K562 (cell line): ENCODE data around the gene CCSER2. TPM values are rescaled to one million over a fixed set of nuclear protein-coding genes. Genes with fewer than 3 reads are reported as not detected.

Experiments used
- CBFA2T2 ChIP-seq: fragments of 450-650 bp; conservative IDR thresholded peaks from 2 replicates; pipeline ENCODE4 v1.6.1; 2017; ENCODE audit warnings: mild to moderate bottlenecking
- NR1H2 ChIP-seq: sonication (generic); formaldehyde crosslinking; IDR thresholded peaks from 2 replicates; pipeline ENCODE4 v1.4.0; 2020; ENCODE audit warnings: mild to moderate bottlenecking, missing genetic modification reagents
- PTBP1 ChIP-seq: fragments of 200-400 bp; formaldehyde crosslinking; IDR thresholded peaks from 2 replicates; pipeline ENCODE4 v1.6.1; 2017; ENCODE audit warnings: low read depth, low read length
- ZKSCAN3 ChIP-seq: fragments of 250-450 bp; sonication (Bioruptor Pico); IDR thresholded peaks from 2 replicates; pipeline ENCODE4 v1.4.0; 2020
- ZNF41 ChIP-seq: fragments of 250-450 bp; sonication (Bioruptor Pico); conservative IDR thresholded peaks from 2 replicates; pipeline ENCODE4 v1.4.0; 2020; ENCODE audit warnings: mild to moderate bottlenecking
- polyA plus RNA-seq, 8 experiments: library from polyadenylated mRNA; depleted of rRNA in 4 of 8; stranded (reverse) in 5 of 8; unstranded in 3 of 8; fragments of >200 nt; fragmentation: Nextera tagmentation in 2 of 8; fragmentation: Illumina TruSeq in 1 of 8; extraction: Ambion mirVana in 2 of 8; extraction: Trizol in 1 of 8; gene quantifications; 2 replicates each; pipeline versions ENCODE4 v1.2.1 to v1.2.3, GENCODE V29; 2011 to 2014; ENCODE audit warnings: inconsistent platforms in 1 of 8, missing spikeins in 1 of 8
- total RNA-seq, 7 experiments: library from RNA; depleted of rRNA in 6 of 7; stranded (reverse); fragments of >200 nt in 6 of 7; fragmentation: Illumina TruSeq in 2 of 7; extraction: Trizol in 2 of 7; gene quantifications; 2 replicates each; pipeline versions ENCODE4 v1.2.1 to v1.2.3, GENCODE V29; 2011 to 2021; ENCODE audit warnings: low replicate concordance in 1 of 7
- TF ChIP-seq, protein P1 (sequence below): fragments of 450-650 bp; IDR thresholded peaks from 2 replicates; pipeline ENCODE4 v1.6.1; 2017; ENCODE audit warnings: antibody characterized with exemption, mild to moderate bottlenecking
- TF ChIP-seq, protein P2 (sequence below): sonication (generic); IDR thresholded peaks from 2 replicates; pipeline ENCODE4 v1.6.1; 2016
- TF ChIP-seq, protein P3 (sequence below): fragments of 450-650 bp; IDR thresholded peaks from 2 replicates; pipeline ENCODE4 v1.6.1; 2017; ENCODE audit warnings: mild to moderate bottlenecking, moderate library complexity
- TF ChIP-seq, protein P4 (sequence below): fragments of 250-450 bp; sonication (Bioruptor Pico); IDR thresholded peaks from 2 replicates; pipeline ENCODE4 v1.4.0; 2020
- TF ChIP-seq, protein P5 (sequence below): fragments of 250-450 bp; sonication (Bioruptor Pico); IDR thresholded peaks from 2 replicates; pipeline ENCODE4 v1.8.0; 2022; ENCODE audit warnings: inconsistent platforms, mild to moderate bottlenecking, moderate library complexity, borderline replicate concordance
- TF ChIP-seq, protein P6 (sequence below): fragments of 250-450 bp; sonication (Bioruptor Pico); IDR thresholded peaks from 2 replicates; pipeline ENCODE4 v1.4.0; 2020; ENCODE audit warnings: mild to moderate bottlenecking, moderate library complexity
- TF ChIP-seq, protein P7 (sequence below): sonication (generic); formaldehyde crosslinking; IDR thresholded peaks from 2 replicates; pipeline ENCODE4 v1.8.1; 2023; ENCODE audit warnings: mild to moderate bottlenecking, missing genetic modification reagents

Gene CCSER2
- total and polyA plus RNA-seq, 9 of the 15 experiments (the other 6 are each of a cell fraction or from before 2014, with no cell fraction given) = 2.7 to 15.1 (median 9.7) TPM

DNA sequence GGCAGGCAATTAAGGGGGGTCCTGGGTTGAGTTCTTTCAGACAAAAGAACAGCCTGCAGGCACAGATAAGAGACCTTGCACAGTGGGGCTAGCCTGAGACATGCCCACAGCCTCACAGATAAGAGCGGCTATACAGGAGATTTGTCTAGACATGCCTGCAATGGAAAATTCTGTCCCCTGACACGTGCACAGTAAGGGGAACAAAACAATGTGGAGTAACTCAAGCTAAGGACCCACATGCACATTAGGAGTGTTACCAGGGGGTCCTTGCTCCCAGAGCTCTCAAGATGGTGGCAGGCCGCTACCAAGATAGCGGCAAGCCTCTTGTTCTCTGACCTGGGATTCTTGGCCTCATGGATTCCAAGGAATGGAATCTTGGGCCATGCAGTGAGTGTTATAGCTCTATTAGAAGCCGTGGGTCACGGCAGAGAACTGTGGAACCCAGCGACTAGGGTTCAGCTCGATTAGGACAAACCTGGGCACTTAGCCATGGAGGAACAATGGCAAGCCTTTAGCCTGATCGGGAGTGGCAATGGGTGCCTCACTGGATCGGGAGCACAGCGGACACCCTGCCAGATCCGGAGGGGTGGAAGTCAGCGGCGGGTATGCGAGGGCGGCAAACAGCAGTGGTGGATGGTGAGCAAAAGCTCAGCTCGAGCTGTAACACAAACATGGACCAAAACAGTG lies 196.9 kb downstream of the CCSER2 start (continued):
- TF ChIP-seq, protein P1, sequence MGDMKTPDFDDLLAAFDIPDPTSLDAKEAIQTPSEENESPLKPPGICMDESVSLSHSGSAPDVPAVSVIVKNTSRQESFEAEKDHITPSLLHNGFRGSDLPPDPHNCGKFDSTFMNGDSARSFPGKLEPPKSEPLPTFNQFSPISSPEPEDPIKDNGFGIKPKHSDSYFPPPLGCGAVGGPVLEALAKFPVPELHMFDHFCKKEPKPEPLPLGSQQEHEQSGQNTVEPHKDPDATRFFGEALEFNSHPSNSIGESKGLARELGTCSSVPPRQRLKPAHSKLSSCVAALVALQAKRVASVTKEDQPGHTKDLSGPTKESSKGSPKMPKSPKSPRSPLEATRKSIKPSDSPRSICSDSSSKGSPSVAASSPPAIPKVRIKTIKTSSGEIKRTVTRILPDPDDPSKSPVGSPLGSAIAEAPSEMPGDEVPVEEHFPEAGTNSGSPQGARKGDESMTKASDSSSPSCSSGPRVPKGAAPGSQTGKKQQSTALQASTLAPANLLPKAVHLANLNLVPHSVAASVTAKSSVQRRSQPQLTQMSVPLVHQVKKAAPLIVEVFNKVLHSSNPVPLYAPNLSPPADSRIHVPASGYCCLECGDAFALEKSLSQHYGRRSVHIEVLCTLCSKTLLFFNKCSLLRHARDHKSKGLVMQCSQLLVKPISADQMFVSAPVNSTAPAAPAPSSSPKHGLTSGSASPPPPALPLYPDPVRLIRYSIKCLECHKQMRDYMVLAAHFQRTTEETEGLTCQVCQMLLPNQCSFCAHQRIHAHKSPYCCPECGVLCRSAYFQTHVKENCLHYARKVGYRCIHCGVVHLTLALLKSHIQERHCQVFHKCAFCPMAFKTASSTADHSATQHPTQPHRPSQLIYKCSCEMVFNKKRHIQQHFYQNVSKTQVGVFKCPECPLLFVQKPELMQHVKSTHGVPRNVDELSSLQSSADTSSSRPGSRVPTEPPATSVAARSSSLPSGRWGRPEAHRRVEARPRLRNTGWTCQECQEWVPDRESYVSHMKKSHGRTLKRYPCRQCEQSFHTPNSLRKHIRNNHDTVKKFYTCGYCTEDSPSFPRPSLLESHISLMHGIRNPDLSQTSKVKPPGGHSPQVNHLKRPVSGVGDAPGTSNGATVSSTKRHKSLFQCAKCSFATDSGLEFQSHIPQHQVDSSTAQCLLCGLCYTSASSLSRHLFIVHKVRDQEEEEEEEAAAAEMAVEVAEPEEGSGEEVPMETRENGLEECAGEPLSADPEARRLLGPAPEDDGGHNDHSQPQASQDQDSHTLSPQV = peak; percentile 90
- TF ChIP-seq CBFA2T2 = peak; percentile 92
- TF ChIP-seq, protein P2, sequence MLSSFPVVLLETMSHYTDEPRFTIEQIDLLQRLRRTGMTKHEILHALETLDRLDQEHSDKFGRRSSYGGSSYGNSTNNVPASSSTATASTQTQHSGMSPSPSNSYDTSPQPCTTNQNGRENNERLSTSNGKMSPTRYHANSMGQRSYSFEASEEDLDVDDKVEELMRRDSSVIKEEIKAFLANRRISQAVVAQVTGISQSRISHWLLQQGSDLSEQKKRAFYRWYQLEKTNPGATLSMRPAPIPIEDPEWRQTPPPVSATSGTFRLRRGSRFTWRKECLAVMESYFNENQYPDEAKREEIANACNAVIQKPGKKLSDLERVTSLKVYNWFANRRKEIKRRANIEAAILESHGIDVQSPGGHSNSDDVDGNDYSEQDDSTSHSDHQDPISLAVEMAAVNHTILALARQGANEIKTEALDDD = no peak
- TF ChIP-seq, protein P3, sequence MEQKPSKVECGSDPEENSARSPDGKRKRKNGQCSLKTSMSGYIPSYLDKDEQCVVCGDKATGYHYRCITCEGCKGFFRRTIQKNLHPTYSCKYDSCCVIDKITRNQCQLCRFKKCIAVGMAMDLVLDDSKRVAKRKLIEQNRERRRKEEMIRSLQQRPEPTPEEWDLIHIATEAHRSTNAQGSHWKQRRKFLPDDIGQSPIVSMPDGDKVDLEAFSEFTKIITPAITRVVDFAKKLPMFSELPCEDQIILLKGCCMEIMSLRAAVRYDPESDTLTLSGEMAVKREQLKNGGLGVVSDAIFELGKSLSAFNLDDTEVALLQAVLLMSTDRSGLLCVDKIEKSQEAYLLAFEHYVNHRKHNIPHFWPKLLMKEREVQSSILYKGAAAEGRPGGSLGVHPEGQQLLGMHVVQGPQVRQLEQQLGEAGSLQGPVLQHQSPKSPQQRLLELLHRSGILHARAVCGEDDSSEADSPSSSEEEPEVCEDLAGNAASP = no peak
- TF ChIP-seq, protein P4, sequence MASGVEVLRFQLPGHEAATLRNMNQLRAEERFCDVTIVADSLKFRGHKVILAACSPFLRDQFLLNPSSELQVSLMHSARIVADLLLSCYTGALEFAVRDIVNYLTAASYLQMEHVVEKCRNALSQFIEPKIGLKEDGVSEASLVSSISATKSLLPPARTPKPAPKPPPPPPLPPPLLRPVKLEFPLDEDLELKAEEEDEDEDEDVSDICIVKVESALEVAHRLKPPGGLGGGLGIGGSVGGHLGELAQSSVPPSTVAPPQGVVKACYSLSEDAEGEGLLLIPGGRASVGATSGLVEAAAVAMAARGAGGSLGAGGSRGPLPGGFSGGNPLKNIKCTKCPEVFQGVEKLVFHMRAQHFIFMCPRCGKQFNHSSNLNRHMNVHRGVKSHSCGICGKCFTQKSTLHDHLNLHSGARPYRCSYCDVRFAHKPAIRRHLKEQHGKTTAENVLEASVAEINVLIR (CRISPR knock-in tag) = peak; percentile 77; the same call in 1 of the 2 replicates
- TF ChIP-seq, protein P5, sequence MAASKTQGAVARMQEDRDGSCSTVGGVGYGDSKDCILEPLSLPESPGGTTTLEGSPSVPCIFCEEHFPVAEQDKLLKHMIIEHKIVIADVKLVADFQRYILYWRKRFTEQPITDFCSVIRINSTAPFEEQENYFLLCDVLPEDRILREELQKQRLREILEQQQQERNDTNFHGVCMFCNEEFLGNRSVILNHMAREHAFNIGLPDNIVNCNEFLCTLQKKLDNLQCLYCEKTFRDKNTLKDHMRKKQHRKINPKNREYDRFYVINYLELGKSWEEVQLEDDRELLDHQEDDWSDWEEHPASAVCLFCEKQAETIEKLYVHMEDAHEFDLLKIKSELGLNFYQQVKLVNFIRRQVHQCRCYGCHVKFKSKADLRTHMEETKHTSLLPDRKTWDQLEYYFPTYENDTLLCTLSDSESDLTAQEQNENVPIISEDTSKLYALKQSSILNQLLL (CRISPR knock-in tag) = no peak
- TF ChIP-seq, protein P6, sequence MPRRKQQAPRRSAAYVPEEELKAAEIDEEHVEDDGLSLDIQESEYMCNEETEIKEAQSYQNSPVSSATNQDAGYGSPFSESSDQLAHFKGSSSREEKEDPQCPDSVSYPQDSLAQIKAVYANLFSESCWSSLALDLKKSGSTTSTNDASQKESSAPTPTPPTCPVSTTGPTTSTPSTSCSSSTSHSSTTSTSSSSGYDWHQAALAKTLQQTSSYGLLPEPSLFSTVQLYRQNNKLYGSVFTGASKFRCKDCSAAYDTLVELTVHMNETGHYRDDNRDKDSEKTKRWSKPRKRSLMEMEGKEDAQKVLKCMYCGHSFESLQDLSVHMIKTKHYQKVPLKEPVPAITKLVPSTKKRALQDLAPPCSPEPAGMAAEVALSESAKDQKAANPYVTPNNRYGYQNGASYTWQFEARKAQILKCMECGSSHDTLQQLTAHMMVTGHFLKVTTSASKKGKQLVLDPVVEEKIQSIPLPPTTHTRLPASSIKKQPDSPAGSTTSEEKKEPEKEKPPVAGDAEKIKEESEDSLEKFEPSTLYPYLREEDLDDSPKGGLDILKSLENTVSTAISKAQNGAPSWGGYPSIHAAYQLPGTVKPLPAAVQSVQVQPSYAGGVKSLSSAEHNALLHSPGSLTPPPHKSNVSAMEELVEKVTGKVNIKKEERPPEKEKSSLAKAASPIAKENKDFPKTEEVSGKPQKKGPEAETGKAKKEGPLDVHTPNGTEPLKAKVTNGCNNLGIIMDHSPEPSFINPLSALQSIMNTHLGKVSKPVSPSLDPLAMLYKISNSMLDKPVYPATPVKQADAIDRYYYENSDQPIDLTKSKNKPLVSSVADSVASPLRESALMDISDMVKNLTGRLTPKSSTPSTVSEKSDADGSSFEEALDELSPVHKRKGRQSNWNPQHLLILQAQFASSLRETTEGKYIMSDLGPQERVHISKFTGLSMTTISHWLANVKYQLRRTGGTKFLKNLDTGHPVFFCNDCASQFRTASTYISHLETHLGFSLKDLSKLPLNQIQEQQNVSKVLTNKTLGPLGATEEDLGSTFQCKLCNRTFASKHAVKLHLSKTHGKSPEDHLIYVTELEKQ (CRISPR knock-in tag) = peak; percentile 87
- TF ChIP-seq, protein P7, sequence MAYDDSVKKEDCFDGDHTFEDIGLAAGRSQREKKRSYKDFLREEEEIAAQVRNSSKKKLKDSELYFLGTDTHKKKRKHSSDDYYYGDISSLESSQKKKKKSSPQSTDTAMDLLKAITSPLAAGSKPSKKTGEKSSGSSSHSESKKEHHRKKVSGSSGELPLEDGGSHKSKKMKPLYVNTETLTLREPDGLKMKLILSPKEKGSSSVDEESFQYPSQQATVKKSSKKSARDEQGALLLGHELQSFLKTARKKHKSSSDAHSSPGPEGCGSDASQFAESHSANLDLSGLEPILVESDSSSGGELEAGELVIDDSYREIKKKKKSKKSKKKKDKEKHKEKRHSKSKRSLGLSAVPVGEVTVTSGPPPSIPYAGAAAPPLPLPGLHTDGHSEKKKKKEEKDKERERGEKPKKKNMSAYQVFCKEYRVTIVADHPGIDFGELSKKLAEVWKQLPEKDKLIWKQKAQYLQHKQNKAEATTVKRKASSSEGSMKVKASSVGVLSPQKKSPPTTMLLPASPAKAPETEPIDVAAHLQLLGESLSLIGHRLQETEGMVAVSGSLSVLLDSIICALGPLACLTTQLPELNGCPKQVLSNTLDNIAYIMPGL = no peak
- TF ChIP-seq ZNF41 = peak; percentile 93
- TF ChIP-seq NR1H2 = no peak
- peak; percentile 99 for TF ChIP-seq ZKSCAN3
- TF ChIP-seq PTBP1 = no peak
